GM23338 (cell line): ENCODE data around the gene FLRT2.

Source experiments
- CREB1 ChIP-seq: fragments of 250-450 bp; sonication (Bioruptor Pico); IDR thresholded peaks from 2 replicates; pipeline ENCODE4 v1.5.0; 2020; ENCODE audit warnings: low read depth, mild to moderate bottlenecking, moderate library complexity
- CTCF ChIP-seq, 2 experiments: fragments of 200-600 bp in 1 of 2; sonication (generic) in 1 of 2; conservative IDR thresholded peaks; 2 replicates each; pipeline versions ENCODE4 v1.5.1 to v1.6.1; 2016 to 2017; ENCODE audit warnings: antibody characterized with exemption in 2 of 2, low read depth in 2 of 2, mild to moderate bottlenecking in 2 of 2, moderate library complexity in 1 of 2
- ETS1 ChIP-seq: IDR thresholded peaks from 2 replicates; pipeline ENCODE4 v1.6.1; 2016; ENCODE audit warnings: antibody characterized with exemption
- EZH2 ChIP-seq: fragments of 200-600 bp; sonication (generic); IDR thresholded peaks from one replicate; pipeline ENCODE4 v1.8.0; 2017; ENCODE audit warnings: antibody characterized with exemption, mild to moderate bottlenecking, low read depth; ENCODE audit not compliant: unreplicated experiment
- EZH2phosphoT487 ChIP-seq: fragments of 200-600 bp; sonication (generic); IDR thresholded peaks from one replicate; pipeline ENCODE4 v1.8.1; 2018; ENCODE audit warnings: antibody characterized with exemption; ENCODE audit not compliant: unreplicated experiment
- POLR2AphosphoS5 ChIP-seq: IDR thresholded peaks from 2 replicates; pipeline ENCODE4 v1.6.1; 2016; ENCODE audit warnings: antibody characterized with exemption, low read depth
- STAT1 ChIP-seq: IDR thresholded peaks from one replicate; pipeline ENCODE4 v1.6.1; 2016; ENCODE audit warnings: antibody characterized with exemption; ENCODE audit not compliant: unreplicated experiment
- ZNF114 ChIP-seq: fragments of 250-450 bp; sonication (Bioruptor Pico); IDR thresholded peaks from 2 replicates; pipeline ENCODE4 v1.5.0; 2020; ENCODE audit warnings: mild to moderate bottlenecking, moderate library complexity
- ZNF331 ChIP-seq: fragments of 250-450 bp; sonication (Bioruptor Pico); IDR thresholded peaks from 2 replicates; pipeline ENCODE4 v1.5.0; 2020; ENCODE audit warnings: low read depth, mild to moderate bottlenecking, moderate library complexity
- TF ChIP-seq, protein P1 (sequence below): IDR thresholded peaks from one replicate; pipeline ENCODE4 v1.6.1; 2018; ENCODE audit warnings: antibody characterized with exemption; ENCODE audit not compliant: unreplicated experiment

DNA sequence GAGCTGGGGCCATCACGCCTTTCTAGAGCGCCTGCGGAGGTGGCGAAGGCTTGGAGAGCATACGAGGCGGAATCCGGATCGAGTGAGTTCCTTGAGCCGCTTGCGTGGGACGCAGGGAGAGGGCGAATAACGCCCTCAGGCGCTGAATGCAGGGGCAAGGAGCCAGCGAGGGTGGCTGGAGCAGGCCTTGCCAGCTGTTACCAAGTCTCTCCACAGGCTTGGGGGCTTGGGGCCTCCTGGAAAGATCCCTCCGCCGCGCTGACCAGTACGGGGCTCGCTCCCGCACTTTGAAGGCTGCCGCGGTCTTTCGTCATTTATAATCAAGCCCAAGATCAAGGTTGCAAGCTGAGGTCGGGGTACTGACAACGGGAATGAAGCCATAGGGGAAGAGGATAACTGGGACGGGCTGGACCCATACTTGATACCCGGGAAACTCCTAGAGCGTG lies 1.2 kb downstream of the FLRT2 start:
- no peak for TF ChIP-seq CTCF (conservative IDR thresholded peaks at IDR 0.05; ENCODE audit: low read depth in 2 of 2)
- no peak for TF ChIP-seq POLR2AphosphoS5
- no peak for TF ChIP-seq EZH2
- no peak for TF ChIP-seq EZH2phosphoT487
- TF ChIP-seq, protein P1, sequence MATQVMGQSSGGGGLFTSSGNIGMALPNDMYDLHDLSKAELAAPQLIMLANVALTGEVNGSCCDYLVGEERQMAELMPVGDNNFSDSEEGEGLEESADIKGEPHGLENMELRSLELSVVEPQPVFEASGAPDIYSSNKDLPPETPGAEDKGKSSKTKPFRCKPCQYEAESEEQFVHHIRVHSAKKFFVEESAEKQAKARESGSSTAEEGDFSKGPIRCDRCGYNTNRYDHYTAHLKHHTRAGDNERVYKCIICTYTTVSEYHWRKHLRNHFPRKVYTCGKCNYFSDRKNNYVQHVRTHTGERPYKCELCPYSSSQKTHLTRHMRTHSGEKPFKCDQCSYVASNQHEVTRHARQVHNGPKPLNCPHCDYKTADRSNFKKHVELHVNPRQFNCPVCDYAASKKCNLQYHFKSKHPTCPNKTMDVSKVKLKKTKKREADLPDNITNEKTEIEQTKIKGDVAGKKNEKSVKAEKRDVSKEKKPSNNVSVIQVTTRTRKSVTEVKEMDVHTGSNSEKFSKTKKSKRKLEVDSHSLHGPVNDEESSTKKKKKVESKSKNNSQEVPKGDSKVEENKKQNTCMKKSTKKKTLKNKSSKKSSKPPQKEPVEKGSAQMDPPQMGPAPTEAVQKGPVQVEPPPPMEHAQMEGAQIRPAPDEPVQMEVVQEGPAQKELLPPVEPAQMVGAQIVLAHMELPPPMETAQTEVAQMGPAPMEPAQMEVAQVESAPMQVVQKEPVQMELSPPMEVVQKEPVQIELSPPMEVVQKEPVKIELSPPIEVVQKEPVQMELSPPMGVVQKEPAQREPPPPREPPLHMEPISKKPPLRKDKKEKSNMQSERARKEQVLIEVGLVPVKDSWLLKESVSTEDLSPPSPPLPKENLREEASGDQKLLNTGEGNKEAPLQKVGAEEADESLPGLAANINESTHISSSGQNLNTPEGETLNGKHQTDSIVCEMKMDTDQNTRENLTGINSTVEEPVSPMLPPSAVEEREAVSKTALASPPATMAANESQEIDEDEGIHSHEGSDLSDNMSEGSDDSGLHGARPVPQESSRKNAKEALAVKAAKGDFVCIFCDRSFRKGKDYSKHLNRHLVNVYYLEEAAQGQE: no peak
- no peak for TF ChIP-seq ZNF331 (CRISPR knock-in tag)
- no peak for TF ChIP-seq ETS1
- no peak for TF ChIP-seq CREB1 (CRISPR knock-in tag)
- no peak for TF ChIP-seq ZNF114 (CRISPR knock-in tag)
- no peak for TF ChIP-seq STAT1
